Fibroblast of skin of left biceps (primary cell): ENCODE results near the gene ARHGAP18.
A peak's percentile ranks its signal among the peaks of the same experiment; 100 is the strongest.
"Not testable (repeated sequence)": the region's sequence is repeated elsewhere in the genome, so short reads cannot be mapped to it uniquely, and the experiment has no call there.

ENCODE experiments used
- DNase-seq, 2 experiments: peaks; one replicate each; pipeline ENCODE4 v3.0.0-alpha.2; 2013; ENCODE audit warnings: low read depth in 2 of 2

The ARHGAP18 gene

DNA sequence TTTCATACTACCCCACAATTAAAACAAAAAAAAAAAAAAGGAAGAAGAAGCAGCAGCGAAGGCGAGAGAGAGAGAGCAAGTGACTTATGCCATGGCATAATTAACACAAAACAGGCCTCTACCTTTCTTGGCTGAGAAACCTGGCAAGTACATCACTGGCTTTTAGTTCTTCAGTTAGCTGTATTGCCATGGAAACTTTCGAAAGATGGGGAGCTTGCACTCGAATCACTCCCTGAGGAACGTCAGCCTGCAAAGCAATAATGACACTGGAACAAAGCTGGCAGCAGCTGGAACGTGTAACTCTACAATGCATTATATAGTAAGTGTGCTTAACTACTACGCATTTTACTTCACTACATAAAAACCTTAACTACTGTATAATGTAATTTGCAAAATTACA, 126.1 kb downstream of the ARHGAP18 start:
- no peak for DNase-seq

GRCh38 chr6:129578315-129578714, 131.7 kb downstream of the ARHGAP18 start:
- DNase-seq = no peak

DNA sequence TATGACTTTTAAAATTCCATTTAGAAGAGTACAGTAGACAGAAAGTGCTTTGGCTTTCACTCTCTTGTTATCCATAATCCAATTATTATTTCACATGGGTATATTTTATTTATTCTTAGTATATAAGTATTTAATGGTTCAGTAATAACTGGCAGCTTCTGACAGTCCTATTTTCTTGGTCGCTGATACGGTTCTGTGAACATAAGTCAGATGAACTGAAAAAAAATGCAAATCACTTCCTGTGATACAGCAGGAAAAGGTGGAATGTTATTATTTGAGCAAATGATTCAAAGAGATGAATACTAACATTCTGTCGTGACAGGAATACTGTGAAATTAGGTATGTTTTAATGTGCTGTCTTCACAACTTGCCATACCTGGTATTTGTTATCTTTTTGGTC, 132.3 kb downstream of the ARHGAP18 start:
- no peak for DNase-seq

GRCh38 chr6:129576456-129576855, 133.5 kb downstream of the ARHGAP18 start:
- DNase-seq = no peak

DNA sequence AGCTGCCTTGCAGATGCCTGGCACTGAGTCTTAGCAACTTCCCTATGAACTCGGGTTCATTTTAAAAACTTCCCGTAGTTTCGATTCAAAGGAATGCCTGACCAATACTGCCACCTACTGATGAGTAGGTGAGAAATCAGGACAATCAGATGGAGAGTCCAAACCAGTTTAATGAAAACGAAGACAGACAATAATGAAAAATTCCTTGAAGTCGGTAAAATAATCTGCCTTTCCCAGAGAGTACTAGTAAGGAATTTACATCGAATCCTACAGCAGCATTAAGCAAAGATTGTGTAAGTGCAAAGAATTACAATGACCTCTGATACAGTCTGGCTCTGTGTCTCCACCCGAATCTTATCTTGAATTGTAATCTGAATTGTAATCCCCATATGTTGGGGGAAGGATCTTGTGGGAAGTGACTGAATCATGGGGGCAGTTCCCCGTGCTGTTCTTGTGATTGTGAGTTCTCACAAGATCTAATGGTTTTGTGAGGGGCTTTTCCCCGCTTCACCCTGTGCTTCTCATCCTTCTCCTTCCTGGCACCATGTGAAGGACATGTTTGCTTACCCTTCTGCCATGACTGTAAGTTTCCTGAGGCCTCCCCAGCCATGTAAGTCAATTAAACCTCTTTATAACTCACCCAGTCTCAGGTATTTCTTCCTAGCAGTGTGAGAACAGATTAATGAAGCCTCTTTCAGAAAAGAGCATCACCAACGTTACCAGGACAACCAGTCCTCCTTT, 134.4 kb downstream of the ARHGAP18 start:
- DNase-seq = peak; percentile 24 to 38

DNA sequence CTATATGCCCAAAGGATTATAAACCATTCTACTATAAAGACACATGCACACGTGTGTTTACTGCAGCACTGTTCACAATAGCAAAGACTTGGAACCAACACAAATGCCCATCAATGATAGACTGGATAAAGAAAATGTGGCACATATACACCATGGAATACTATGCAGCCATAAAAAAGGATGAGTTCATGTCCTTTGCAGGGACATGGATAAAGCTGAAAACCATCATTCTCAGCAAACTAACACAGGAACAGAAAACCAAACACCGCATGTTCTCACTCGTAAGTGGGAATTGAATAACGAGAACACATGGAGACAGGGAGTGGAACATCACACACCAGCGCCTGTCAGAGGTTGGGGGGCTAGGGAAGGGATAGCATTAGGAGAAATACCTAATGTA, 135.4 kb downstream of the ARHGAP18 start:
- DNase-seq = not testable (repeated sequence)

- DNase-seq = not testable (repeated sequence)
Observed at GRCh38 chr6:129570929-129571328, 139.0 kb downstream of the ARHGAP18 start.

DNA sequence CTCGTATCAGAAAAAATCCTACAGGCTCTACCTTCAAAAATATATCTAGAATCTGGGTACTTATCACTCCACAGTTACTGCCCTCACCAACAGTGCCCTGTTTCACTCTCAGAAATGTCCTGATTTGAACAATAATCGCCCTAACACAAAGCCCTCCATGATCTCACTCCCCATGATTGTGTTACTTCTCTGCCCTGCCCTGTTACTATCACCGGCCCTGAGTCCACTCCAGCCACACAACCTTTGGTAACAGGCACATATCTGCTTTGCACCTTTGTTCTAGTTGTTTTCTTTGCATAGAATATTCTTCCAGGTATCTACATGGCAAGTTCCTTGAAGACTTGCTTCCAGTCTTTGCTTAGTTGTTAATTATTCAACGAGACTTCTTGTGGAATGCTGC, 142.0 kb downstream of the ARHGAP18 start:
- DNase-seq = no peak

DNA sequence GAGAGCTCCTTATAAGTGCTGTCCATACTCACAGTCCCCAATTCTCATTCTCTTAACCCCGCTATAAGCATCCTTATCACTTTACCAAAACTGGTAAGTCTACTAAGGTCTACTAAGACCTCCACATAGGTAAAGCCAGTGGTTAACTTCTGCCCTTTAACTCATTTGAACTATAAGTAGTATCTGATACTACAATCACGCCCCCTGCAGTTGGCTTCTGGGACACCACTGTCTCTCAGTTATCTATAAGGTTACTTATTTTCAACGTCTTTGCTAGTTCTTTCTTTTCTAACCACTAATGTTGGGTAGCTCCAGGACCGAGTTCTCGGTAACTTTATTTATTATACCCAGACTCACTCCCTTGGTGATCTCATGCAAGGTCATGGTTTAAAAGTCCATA, 142.6 kb downstream of the ARHGAP18 start:
- DNase-seq = no peak

GRCh38 chr6:129565811-129566210, 144.2 kb downstream of the ARHGAP18 start:
- no peak for DNase-seq

DNA sequence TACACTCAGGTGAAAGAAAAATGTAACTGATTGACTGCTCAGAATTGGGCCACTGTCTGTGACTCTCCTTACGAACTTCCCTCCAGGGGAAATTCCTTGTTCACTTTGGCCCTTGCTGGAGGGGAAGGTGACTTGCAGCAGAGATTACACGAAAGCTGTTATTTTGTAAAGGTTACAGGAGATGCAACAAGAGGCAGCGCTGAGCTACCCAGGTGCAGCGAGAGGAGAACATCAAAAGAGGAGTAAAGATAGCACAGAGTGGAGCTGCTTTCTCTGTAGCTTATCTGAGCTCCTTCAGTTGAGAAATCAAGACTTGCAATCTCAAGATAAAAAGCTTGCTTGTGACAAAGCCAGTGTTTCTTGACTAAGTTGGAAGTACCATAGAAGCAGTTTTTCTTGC, 144.6 kb downstream of the ARHGAP18 start:
- no peak for DNase-seq

- no peak for DNase-seq
Observed at GRCh38 chr6:129558248-129558647, 151.7 kb downstream of the ARHGAP18 start.

DNA sequence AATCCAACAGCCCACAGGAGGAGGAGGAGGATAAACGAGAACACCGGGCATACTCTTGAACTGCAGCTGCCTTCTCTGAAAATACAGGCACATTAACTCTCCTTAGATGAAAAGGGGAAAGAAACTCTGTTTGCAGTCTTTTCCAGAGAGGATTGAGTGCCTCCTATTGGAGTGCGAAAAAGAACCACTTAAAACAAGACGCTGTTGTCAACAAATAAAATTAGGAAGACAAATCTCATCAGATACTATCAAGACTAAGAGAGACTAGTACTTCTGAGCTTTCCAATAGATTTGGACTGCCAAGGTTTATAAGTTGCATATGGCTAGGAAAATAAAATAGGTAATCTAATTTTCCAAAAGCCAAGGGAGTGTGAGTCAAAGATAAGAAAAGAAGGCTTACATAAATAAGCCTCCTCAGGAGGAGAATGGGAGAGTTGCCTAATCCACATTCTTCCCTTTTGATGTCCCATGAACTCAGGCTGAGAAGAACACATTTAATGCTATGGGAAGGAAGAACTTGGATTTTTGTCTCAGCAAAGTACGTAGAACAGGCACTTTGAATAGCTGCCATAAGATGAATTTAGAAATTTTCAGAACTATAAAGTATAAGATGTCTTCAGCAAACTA, 154.7 kb downstream of the ARHGAP18 start:
- no peak for DNase-seq

DNA sequence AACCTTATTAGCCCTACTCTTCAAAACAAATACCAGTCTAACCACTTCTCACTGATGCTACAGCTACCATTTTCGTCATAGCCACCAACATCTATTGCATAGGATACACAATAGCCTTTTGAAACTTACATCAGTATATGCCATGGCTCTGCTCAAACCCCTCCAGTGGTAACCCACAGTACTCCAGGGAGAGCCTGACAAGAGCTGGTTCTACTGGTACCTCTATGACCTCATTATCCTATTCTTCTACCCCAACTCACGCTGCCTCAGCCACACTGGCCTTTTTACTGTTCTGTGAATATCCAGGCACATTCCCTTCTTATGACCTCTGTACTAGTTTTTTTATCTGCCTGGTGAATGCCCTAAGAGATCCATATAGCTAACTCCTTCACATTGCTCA, 157.6 kb downstream of the ARHGAP18 start:
- no peak for DNase-seq

DNA sequence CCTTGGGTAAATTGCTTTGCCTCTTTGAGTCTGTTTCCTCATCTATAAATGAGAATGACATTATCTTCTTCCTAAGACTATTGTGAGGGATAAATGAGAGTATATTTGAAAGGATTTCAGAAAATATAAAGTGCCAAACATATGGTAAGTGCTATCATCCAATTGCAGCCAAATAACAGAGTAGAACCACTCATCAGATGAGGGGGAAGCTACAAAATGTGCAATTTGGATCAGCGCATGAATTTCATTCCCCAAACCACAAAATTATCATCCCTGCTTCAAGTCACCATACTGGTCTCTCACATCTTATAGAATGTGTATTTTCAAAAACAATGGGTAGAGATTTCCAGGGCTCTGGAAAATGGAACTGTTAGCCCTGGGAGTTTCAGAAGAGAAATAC, 158.5 kb downstream of the ARHGAP18 start:
- no peak for DNase-seq

- no peak for DNase-seq
Observed at GRCh38 chr6:129546702-129547101, 163.3 kb downstream of the ARHGAP18 start.

DNA sequence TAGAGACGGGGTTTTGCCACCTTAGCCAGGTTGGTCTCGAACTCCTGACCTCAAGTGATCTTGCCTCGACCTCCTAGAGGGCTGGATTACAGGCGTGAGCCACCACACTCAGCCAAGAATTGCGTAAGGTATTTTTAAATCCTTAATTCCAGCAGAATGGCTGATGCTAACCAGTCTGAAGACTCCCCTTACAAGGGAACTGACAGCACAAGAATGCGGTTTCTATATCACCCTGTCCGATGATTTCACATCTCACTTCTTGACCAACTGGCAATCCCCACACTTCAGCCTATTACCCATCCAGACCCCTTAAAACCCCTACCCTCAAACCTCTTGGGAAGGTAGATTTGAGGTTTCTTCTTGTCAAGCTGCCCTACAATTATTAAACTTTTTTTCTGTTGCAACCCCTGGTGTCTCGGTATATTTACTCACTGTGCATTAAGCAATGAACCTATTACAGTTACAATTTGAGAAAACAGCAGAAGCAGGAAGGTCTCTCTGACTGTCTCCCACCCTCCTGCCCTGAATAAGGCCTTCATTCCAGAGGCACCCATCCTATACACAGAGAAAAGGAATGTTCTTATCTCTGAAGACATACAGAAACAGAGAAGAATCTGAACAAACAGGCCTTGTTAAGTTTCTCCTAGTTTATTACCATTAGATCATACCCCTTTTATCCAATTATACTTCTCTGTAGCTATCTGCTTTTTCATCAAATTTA, 164.9 kb downstream of the ARHGAP18 start:
- no peak for DNase-seq

GRCh38 chr6:129543981-129544380, 166.0 kb downstream of the ARHGAP18 start:
- no peak for DNase-seq

- no peak for DNase-seq
Observed at GRCh38 chr6:129542705-129543104, 167.3 kb downstream of the ARHGAP18 start.

- DNase-seq = no peak
Observed at GRCh38 chr6:129539032-129539431, 170.9 kb downstream of the ARHGAP18 start.

GRCh38 chr6:129536271-129536670, 173.7 kb downstream of the ARHGAP18 start:
- DNase-seq = no peak

GRCh38 chr6:129534926-129535325, 175.1 kb downstream of the ARHGAP18 start:
- DNase-seq = no peak
